Type B pancreatic cell (in vitro differentiated cells): Measurements from ENCODE around the gene UGT2A2. TPM values are rescaled to one million over a fixed set of nuclear protein-coding genes. Genes with fewer than 3 reads are reported as not detected.
"Not testable (repeated sequence)": the region's sequence is repeated elsewhere in the genome, so short reads cannot be mapped to it uniquely, and the experiment has no call there.

ENCODE experiments used
- DNase-seq: peaks from one replicate; pipeline ENCODE4 v3.0.0; 2021; ENCODE audit warnings: mixed read lengths; ENCODE audit not compliant: unreplicated experiment; ENCODE audit errors: extremely low spot score
- H3K27ac Mint-ChIP-seq: 2 replicates; pipeline ENCODE4 v1.8.0; 2021; ENCODE audit warnings: mild to moderate bottlenecking, mixed read lengths
- H3K27me3 Mint-ChIP-seq: 2 replicates; pipeline ENCODE4 v1.8.0; 2021; ENCODE audit warnings: mixed read lengths
- H3K36me3 Mint-ChIP-seq: 2 replicates; pipeline ENCODE4 v1.8.0; 2021; ENCODE audit warnings: mixed read lengths
- H3K4me1 Mint-ChIP-seq: one replicate; pipeline ENCODE4 v1.8.0; 2021; ENCODE audit warnings: mixed read lengths; ENCODE audit not compliant: unreplicated experiment
- H3K4me3 Mint-ChIP-seq: 2 replicates; pipeline ENCODE4 v1.8.0; 2021; ENCODE audit warnings: mild to moderate bottlenecking, mixed read lengths
- H3K9me3 Mint-ChIP-seq: 2 replicates; pipeline ENCODE4 v1.8.0; 2021; ENCODE audit warnings: mixed read lengths
- long read RNA-seq: library from polyadenylated mRNA; unstranded; transcript quantifications from one replicate; pipeline ENCODE4 v2.0.0, GENCODE V29; 2020
- total RNA-seq: library from RNA; stranded (reverse); gene quantifications from 2 replicates; pipeline ENCODE4 v1.2.1, GENCODE V29; 2021; ENCODE audit warnings: low replicate concordance
- TF ChIP-seq, protein P1 (sequence below): fragments of 200-600 bp; sonication (generic); conservative IDR thresholded peaks from 2 replicates; pipeline ENCODE4 v1.5.0; 2021; ENCODE audit warnings: antibody characterized with exemption, mild to moderate bottlenecking

UGT2A2 gene
- total RNA-seq, result not detected in 2 replicates
- long read RNA-seq, result 0 reads

DNA sequence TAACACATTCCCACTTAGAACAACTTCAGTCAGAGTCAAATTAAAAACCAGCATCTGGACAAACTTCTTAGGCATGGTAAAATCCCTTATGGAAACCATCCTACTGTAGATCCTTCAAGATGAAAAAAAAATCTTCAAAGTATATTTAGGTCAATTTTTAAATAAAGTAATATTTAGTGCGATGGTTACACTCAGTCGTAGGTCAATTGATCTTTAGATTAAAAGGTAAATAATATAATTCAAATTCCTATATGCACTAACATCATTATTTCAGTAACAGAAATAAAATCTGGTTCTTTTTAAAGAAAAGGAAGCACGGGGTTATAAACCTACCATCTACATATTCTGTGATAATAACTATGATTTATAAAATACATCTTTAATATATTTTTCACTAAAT is at the start of gene UGT2A2:
TSS of gene UGT2A2 (minus strand) at position 101 of the 400 bp plus-strand sequence. CDS start at position 99, 2 bp downstream.
- Mint-ChIP-seq H3K36me3 (no peaks in the 10 kb centered on the region), H3K4me3 (no peak within 1 kb of the TSS), H3K9me3 (no peaks in the 10 kb centered on the region), H3K27ac (no peak within 1 kb of the TSS), H3K4me1 (no peaks in the 10 kb centered on the region), H3K27me3 (no peaks in the 10 kb centered on the region)
- no peak for DNase-seq
- TF ChIP-seq, protein P1, sequence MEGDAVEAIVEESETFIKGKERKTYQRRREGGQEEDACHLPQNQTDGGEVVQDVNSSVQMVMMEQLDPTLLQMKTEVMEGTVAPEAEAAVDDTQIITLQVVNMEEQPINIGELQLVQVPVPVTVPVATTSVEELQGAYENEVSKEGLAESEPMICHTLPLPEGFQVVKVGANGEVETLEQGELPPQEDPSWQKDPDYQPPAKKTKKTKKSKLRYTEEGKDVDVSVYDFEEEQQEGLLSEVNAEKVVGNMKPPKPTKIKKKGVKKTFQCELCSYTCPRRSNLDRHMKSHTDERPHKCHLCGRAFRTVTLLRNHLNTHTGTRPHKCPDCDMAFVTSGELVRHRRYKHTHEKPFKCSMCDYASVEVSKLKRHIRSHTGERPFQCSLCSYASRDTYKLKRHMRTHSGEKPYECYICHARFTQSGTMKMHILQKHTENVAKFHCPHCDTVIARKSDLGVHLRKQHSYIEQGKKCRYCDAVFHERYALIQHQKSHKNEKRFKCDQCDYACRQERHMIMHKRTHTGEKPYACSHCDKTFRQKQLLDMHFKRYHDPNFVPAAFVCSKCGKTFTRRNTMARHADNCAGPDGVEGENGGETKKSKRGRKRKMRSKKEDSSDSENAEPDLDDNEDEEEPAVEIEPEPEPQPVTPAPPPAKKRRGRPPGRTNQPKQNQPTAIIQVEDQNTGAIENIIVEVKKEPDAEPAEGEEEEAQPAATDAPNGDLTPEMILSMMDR, result no peak

DNA sequence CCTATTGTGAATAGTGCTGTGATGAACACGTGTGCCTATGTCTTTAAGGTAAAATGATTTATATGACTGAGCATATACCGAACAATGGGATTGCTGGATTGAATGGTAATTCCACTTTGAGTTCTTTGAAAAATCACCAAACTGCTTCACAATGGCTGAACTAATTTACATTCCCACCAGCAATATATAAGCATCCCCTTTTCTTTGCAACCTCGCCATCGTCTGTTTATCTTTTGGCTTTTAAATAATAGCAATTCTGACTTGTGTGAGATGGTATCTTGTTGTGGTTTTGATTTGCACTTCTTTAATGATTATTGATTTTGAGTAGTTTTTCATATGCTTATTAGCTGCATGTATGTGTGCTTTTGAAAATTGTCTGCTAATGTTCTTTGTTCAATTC is 45.4 kb upstream of the UGT2A2 start:
- Mint-ChIP-seq H3K9me3 (no peaks in the 10 kb centered on the region), H3K27ac (no peak overlapping the region), H3K4me3 (no peak overlapping the region), H3K4me1 (peaks cover 3% of the 10 kb centered on the region), H3K27me3 (no peaks in the 10 kb centered on the region), H3K36me3 (no peaks in the 10 kb centered on the region)
- TF ChIP-seq, protein P1, result no peak
- DNase-seq, result no peak

DNA sequence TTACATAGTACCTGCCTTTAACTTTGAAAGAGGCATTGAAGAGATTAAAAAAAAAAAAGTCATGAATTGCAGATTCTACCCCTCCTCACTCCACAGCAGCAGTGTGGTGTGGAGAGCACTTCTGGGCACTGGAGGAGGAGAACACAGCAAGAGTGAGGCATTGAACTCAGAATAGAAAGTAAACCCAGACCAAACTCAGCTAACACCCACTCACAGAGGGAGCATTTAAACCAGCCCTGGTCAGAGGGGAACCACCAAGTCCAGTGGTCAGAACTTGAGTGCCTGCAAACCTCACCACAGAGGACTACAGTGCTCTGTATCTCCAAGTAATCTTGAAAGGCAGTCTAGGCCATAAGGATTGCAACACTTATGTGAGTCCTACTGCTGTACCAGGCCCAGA is 29.2 kb upstream of the UGT2A2 start:
- no peaks in the 10 kb centered on the region for H3K27me3 Mint-ChIP-seq
- TF ChIP-seq, protein P1, result no peak
- no peaks in the 10 kb centered on the region for H3K36me3 Mint-ChIP-seq
- H3K4me1 Mint-ChIP-seq, result no peaks in the 10 kb centered on the region
- no peak overlapping the region for H3K27ac Mint-ChIP-seq
- peaks cover 2% of the 10 kb centered on the region for H3K9me3 Mint-ChIP-seq
- no peak for DNase-seq
- H3K4me3 Mint-ChIP-seq, result no peak overlapping the region

DNA sequence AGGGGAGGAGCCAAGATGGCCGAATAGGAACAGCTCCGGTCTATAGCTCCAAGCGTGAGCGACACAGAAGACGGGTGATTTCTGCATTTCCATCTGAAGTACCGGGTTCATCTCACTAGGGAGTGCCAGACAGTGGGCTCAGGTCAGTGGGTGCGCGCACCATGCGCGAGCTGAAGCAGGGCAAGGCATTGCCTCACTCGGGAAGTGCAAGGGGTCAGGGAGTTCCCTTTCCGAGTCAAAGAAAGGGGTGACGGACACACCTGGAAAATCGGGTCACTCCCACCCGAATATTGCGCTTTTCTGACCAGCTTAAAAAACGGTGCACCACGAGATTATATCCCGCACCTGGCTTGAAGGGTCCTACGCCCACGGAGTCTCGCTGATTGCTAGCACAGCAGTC is 24.6 kb upstream of the UGT2A2 start:
- not testable (repeated sequence) for H3K27me3 Mint-ChIP-seq, H3K4me1 Mint-ChIP-seq, H3K4me3 Mint-ChIP-seq, DNase-seq, H3K27ac Mint-ChIP-seq, H3K36me3 Mint-ChIP-seq
- peaks cover 14% of the 10 kb centered on the region for H3K9me3 Mint-ChIP-seq

DNA sequence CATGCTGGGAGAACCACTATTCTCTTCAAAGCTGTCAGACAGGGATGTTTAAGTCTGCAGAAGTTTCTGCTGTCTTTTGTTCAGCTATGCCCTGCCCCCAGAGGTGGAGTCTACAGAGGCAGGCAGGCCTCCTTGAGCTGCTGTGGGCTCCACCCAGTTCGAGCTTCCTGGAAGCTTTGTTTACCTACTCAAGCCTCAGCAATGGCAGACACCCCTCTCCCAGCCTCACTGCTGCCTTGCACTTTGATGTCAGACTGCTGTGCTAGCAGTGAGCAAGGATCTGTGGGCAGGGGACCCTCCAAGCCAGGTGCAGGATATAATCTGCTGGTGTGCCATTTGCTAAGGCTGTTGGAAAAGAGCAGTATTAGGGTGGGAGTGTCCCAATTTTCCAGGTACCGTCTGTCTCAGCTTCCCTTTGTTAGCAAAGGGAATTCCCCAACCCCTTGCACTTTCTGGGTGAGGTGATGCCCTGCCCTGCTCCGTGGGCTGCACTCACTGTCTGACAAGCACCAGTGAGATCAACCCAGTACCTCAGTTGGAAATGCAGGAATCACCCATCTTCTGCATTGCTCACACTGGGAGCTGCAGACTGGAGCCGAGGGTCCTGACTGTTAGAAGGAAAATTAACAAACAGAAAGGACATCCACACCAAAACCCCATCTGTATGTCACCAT is 21.8 kb upstream of the UGT2A2 start:
- H3K27ac Mint-ChIP-seq, H3K36me3 Mint-ChIP-seq, H3K4me1 Mint-ChIP-seq, H3K27me3 Mint-ChIP-seq, H3K4me3 Mint-ChIP-seq, DNase-seq: not testable (repeated sequence)
- H3K9me3 Mint-ChIP-seq, result peaks cover 14% of the 10 kb centered on the region

DNA sequence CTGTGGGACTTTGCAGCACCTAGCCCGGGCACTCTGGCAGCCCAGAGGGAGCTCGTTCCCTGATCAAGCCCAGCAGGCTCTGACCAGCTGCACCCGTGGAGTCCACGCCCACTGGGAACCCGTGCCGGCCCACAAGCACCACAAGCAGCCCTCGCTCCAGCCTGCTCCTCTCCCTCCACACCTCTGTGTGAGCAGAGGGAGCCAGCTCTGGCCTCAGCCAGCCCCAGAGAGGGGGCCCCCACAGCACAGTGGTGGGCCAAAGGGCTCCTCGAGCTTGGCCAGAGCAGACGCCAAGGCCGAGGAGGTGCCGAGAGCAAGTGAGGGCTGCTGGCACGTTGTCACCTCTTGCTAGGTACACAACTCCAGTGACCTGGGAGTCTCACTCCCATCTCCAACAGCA is 18.7 kb upstream of the UGT2A2 start:
- Mint-ChIP-seq H3K27me3 (no peaks in the 10 kb centered on the region), H3K9me3 (peaks cover 7% of the 10 kb centered on the region), H3K4me1 (no peaks in the 10 kb centered on the region), H3K36me3 (peaks cover 6% of the 10 kb centered on the region), H3K27ac (no peak overlapping the region), H3K4me3 (no peak overlapping the region)
- TF ChIP-seq, protein P1, result no peak
- no peak for DNase-seq
